HUDEP-2 (cell line): ENCODE results near the gene PLEKHB1.

ENCODE experiments used
- DNase-seq, 76 experiments: peaks; one replicate each; lab custom pipeline; 2025; ENCODE audit not compliant: unreplicated experiment in 76 of 76; lab: John Stamatoyannopoulos, UW

PLEKHB1 gene, protein sequence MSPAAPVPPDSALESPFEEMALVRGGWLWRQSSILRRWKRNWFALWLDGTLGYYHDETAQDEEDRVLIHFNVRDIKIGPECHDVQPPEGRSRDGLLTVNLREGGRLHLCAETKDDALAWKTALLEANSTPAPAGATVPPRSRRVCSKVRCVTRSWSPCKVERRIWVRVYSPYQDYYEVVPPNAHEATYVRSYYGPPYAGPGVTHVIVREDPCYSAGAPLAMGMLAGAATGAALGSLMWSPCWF

DNA sequence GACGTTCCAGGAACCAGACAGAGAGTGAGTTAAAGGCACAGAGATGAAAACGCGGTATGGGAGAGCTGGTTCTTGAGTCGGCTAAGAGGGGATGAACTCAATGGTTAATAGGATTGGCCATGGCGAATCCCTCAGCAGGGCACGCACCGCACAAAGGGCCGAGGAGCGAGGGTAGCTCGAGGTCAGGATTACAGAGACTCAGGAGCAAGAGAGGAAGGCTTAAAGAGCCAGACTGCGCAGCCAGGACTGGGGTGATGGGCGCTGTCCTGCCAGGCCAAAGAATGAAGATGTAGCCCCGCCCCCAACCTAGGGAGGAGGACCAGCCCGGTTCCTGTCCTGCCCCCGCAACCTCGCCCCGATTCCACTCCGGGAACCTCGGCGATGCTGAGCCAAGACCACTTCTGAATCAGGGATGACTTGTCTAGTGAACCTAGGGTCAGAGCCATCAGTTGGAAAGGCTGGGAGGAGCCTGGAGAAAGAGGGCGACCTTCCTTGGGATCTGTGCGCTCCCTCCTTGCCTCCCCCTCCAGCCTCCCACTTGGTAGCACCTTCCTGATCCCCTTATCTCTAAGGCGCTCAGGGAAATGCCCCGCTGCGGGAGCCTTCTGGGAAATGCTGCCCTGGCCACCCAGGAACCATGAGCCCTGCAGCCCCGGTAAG is at the start of gene PLEKHB1:
Gene PLEKHB1 (plus strand): TSS at position 610 of the 660 bp plus-strand sequence. CDS start 28 bp downstream, at position 638.
- no peak for DNase-seq

DNA sequence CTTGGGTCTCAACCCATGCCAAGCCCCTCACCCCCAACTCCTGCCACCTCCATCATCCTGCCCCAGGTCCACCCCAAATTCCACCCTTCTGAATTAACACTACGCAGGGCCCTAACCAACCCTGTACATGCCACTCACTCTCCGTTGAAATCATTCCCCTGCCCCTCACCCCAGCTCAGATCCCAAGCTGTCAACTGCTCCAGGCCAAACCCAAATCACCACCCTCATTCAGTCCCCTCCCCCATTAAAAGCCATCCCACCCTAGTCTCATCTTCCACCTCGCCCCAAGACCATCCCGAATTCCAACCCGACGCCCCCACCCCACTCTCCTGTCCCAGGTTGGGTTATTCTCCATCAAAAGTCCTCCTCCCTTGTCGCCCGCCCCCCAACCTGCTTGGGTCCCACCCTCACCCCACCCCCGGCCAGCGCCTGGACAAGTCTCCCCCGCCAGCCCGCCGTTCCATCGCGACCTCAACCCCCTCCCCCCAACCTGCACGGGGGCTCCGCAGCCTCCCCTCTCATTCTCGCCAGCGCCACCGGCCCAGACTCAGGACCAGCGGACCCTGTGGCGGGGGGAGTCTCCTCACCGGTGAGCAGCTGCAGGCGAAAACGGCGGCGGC is 48.9 kb upstream of the PLEKHB1 start:
- DNase-seq: no peak

DNA sequence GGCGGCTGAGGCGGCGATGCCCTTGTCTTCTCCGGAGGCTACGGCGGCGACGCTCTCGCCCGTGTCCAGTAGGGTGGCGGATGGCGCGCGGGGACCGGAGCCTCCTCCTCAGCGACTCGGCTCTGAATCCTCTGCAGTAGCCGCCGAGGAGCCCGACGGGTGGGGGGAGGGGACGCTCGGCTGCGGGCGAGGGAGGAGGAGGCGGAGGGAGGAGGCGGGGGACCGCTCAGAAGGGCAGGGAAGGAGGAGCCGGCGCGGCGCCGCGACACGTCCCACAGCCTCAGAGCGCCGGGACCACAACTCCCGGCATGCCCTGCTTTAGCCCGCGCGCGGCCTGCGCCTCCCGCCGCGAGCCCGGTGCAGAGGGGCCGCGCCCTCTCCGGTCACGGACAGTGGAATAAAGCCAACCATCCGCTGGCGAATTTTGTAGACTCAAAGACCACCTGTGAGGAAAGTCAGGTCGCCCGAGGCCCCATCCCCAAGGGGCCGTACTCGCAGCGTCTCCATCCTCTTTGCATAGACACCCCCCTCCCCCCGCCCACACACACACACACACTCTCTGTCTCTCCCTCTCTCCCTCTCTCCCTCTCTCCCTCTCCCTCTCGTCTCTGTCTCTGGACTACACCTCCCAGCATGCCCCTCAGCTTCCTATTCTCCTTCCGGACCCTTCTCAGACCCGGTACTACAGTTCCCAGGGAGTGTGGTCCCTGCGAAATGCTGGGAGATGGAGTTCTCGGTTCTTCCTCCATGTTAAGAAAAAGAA is 48.2 kb upstream of the PLEKHB1 start, which contains the start of gene FAM168A:
Gene FAM168A (minus strand): TSS at position 157 of the 763 bp plus-strand sequence. CDS start 129,638 bp downstream, outside the sequence.
- peak in 75 of 76 experiments; percentile 37 to 94 (median 87) for DNase-seq

DNA sequence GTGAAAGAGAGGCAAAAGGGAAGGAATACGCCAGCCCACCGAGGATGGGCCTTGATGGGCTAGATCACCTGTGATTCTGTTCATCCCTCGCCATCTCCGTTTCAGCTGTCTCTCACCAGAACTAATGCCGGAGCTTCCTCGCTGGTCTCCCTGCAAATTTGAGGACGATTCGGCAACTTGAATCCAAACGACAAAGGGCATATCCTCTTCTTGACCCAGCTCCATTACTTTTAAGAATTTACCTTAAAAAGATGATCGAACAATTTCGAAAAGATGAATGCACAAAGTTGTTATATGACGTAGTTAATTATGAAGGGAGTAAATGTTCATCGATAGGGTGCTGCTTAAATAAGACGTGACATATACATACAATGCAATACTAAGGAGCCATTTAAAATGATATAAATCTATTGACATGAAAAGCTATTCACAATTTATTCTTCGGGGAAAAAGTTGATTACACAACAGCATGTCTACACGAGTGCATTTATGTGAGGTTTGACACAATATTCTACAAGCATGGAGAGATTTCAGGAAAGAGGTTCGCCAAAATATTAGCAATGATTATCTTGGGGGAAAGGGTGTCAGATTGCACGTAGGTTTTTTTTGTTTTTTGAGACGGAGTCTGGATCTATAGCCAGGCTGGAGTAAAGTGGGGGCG is 47.5 kb upstream of the PLEKHB1 start:
- DNase-seq: no peak

DNA sequence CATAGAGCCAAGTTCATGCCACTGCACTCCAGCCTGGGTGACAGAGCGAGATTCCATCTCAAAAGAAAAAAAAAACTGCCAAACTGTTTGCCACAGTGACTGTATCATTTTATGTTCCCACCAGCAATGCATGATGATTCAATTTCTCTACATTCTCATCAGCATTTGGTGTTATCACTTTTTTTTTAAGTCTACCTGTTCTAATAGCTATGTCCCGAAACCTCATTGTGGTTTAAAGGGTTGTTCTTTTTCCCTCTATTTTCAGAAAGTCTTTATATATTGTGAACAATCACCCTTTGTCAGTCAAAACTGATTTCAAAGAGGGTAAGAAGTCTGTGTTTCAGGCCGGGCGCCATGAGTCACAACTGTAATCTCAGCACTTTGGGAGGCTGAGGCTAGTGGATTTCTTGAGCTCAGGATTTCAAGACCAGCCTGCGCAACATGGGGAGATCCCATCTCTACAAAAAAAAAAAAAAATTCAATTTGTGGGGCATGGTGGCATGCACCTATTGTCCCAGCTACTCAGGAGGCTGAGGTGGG is 33.7 kb upstream of the PLEKHB1 start:
- DNase-seq: no peak

DNA sequence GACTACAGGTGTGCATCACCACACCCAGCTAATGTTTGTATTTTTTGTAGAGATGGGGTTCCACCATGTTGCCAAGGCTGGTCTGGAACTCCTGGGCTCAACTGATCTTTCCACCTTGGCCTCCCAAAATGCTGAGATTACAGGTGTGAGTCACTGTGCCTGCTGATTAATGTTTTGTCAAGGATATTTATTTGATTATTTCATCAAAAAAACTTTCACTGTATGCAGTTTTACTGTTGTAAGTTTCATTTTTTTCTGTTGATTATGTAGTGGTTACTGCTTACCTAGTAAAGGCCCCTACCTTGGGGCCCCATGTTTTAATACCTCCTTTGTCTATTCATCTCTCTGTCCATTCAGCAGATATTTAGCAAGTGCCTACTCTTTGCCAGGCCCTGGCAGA is 31.8 kb upstream of the PLEKHB1 start:
- DNase-seq: no peak

DNA sequence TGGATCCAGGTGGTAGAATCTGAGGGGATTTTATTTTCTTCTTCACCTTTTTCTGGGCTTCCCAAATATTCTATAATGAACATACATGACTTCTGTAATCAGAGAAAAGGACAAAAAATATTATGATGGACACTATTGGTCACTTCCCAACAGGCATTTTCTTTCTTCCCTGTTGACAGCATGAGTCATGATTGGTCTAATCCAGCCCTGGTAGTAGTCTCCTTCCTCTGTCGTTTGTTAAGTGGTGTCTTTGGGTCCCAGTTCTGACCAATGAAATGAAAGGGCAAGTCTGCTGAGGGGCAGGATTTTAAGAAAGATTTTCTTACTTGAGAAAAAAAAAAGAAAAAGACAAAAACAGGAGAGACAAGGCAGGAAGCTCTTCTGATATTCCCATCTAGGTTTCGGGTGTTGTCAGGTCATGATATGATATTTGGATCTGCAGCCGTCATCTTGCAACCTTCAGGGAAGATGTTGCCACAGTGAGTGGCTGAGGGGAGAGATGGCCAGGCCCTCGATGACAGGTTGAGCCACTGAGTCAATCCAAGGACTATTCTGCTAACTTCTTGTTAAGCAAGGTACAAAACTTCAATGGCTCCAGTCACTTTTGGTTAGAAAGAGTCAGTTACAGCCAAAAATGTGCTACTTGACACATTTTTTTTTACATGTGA is 23.3 kb upstream of the PLEKHB1 start:
- DNase-seq: no peak

DNA sequence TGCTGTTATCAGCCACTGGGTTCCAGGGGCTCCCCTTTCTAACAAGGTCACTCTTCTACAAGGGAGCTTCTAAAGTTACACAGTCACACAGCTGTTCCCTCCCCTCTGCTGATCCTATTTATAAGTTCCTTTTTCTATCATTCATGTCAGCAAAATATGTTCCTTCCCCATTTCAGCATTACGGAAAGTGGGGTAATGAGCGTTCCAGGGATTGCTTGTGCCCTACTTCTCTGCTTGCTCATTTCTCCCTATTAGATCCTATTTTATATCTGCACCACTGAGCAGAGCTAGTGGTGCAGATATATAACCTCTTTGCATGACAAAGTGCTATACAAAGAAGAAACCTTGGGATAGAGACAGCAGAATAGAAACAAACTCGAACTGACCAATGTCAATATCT is 22.7 kb upstream of the PLEKHB1 start:
- no peak for DNase-seq

DNA sequence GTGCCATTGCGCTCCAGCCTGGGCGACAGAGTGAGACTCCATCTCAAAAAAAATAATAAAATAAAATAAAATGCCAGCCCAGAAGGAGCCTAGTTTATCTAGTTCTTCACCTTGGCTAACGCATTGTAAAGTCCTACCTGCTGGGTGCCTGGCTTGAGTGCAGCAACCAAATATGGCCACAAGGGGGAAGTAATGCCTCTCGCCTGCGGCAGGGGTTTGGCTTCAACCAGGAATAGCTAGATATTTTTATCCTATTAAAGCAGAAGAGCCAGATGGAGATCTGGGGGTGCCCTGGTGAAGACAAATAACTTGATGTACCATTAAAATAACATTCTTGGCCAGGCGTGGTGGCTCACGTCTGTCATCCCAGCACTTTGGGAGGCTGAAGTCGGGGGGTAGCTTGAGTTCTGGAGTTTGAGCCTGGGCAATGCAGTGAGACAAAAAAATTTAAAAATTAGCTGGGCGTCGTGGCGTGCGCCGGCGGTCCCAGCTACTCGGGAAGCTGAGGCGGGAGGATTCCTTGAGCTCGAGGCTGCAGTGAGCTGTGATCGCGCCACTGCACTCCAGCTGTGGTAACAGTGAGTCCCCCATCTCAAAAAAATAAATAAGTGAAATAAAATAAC is 20.6 kb upstream of the PLEKHB1 start:
- peak in 59 of 76 experiments; percentile 3 to 73 (median 36) for DNase-seq

DNA sequence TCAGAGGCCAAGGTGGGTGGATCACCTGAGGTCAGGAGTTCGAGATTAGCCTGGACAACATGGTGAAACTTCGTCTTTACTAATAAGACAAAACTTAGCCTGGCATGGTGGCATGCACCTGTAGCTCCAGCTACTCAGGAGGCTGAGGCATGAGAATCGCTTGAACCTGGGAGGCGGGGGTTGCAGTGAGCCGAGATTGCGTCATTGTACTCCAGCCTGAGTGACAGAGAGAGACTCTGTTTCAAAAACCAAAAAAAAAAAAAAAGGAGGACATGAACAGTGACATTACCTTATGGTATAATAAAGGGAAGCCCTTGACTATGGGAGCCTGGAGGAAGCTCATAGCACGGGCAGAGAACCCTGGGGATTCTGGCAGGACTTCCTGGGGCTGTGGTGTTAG is 16.5 kb upstream of the PLEKHB1 start:
- no peak for DNase-seq

DNA sequence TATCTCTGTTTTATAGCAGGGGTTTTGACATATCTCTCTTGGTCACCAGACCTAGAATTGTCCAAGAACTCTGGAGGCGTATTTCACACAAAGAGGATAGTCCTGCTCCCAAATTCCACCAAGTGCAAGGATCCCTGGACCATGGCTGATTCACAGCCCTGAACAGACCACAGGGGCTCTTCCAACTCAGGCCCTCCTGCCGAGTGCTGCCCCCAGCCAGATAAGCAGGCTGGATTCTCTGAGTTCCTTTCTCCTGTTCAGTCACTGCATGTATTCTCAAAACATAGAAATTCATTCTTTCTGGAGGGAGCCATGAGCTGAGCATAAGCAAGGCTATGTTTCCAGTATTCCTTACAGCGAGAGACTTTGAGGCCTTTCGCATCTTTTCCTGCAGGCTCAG is 13.4 kb upstream of the PLEKHB1 start:
- no peak for DNase-seq

DNA sequence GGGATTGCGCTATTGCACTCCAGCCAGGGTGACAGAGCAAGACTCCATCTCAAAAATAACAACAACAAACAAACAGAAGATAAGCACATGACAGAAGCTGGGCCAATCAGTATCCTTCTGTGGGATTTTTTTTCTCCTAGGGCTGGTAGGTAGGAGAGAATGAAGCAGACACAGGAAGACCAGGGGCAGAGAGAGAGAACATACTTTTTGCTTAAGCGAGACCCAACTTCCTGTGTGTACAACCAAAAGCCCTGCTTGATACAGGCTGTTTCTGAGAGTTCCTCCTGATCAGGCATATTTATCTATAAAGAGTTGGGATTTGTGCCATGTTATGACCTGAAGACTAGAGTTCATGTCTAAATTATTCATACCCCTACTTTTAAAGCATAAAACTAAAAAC is 12.4 kb upstream of the PLEKHB1 start:
- DNase-seq: no peak

DNA sequence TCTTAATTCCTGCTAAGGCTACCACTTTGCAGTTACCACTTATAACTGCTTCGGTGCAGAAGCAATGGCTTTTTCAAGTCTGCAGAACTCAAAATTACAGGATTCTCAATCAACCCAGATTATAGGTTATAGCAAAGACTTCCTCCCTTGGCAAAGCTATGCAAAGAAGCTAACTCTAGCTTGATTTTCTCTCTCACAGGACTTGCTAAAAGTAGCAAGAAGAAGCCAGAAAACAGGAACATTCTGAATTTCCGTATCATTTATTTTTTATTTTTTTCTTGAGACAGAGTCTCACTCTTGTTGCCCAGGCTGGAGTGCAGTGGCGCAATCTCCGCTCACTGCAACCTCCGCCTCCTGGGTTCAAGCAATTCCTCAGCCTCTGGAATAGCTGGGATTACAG is 10.7 kb upstream of the PLEKHB1 start:
- DNase-seq: no peak

DNA sequence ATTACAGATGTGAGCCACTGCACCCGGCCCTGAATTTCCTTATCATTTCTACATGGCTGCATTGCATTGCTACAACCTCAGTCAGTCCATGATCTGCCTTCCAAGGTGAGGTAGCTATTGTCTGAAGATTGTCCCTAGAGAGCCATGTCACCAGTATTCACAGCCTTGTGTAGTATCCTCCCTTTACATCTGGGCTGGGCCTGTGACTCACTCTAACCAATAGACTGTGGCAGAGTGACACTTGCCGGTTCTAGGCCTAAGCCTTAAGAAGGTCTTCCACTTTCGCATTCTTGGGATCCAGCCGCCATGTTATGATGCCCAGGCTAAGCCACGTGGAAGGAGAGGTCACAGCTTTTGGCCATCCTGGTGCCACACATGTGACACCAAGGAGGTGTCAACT is 10.1 kb upstream of the PLEKHB1 start:
- DNase-seq: no peak

DNA sequence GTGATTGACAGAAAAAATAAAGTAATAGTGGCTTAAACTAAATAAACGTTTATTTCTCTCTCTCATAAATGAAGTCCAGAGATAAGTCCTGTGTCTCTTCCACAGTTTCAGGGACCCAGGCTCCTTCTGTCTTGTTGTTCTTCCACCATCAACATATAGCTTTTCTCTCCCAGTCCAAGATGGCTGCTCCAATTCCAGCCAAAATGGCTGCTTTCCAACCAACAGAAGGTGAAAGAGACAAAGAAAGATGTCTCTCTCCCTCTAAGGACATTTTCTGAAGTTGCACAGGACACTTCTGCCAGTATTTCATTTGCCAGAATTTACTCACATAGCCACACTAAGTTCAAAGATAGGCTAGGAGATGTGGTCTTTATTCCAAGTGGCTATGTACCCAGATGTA is 9.4 kb upstream of the PLEKHB1 start:
- DNase-seq: no peak

DNA sequence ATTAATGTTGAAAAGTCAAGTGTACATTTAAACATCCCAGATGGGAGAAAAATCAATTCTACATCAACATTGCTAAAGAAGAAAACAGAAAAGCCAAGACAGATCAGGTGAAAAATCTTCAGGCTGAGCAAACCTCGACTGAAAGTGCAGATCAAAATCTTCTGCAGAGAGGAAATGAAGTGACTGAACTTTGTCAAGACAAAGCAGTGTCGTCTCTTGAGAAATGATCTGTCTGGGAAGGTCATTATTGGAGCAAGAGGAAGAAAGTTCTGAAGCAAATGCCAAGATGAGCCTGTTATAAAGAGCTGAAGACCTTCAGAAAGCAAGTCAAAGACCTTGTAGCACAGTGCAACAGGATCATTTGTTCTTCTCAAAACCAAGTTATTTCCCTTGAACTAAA is 5.8 kb upstream of the PLEKHB1 start:
- no peak for DNase-seq

DNA sequence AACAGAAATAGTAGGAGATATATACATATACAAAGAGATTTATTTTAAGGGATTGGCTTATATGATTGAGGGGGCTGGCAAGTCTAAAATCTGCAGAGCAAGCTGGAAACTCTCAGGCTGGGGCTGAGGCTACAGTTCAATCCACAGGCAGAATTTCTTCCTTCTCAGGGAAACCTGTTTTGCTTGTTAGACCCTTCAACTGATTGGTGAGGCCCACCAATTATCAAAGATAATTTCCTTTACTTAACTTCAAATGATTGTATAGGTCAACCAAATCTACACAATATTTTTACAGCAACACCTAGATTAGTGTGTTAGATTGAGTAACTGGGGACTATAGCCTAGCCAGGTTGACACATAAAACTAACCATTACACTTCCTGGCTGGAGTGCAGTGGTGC is 4.7 kb upstream of the PLEKHB1 start:
- no peak for DNase-seq

DNA sequence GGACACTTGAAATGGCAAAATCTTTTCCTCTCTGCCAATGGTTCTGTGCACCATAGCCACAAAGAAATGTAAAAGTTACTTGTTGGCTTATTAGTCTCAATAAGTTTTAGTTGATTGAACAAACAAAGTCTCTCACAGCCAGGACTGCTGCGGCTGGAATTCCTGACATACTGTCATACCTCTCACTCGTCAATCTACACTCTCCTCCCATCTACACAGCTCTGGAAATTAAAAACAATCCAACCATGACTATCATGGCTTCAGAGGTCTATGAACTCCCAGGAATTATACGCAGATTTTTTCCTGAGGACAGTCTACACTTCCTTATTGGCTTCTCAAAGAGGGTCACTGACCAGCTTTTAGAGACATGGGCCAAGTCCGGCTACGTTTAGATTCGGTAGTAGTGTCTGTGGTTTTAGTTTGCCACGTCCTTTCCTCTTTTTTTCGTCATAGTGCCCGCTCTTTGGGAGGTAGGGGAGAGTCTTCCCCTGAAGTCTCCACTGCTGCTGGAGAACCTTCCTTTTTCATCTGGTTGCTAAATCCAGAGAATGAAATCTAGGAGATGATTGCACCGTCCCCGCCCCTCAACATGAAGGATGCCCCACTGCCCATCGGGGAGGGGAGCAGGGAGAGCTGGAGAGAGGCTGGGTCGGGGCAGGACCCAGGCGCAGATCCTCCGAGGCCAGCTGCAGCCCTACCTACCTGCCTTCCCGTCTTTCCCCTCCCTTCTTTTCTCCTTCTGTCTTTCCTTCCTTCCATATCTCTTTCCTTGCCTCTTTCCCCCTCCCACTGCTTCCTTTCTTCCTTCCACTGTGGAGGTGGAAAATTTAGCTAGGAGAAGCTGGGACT is 1.0 kb upstream of the PLEKHB1 start:
- no peak for DNase-seq
